Ovary (tissue), 9 donors: Measurements from ENCODE around the gene MOB3B. TPM values are rescaled to one million over a fixed set of nuclear protein-coding genes. Genes with fewer than 3 reads are reported as not detected.

Experiments
- DNase-seq, 5 donors: peaks; one replicate each; pipeline ENCODE4 v3.0.0-alpha.2; 2019 to 2020
- H3K27ac ChIP-seq, 2 donors: fragments of 200-600 bp; one replicate each; pipeline versions ENCODE4 v1.5.1 to v1.8.0; 2019 to 2022
- H3K27me3 ChIP-seq: fragments of 200-600 bp; one replicate; pipeline ENCODE4 v1.8.0; 2022
- H3K36me3 ChIP-seq: fragments of 200-600 bp; sonication (generic); one replicate; pipeline ENCODE4 v1.5.1; 2019
- H3K4me1 ChIP-seq: one replicate; pipeline ENCODE4 v1.8.1; 2013; ENCODE audit warnings: mild to moderate bottlenecking, moderate library complexity; ENCODE audit not compliant: insufficient read depth
- H3K4me3 ChIP-seq: fragments of 200-600 bp; sonication (generic); one replicate; pipeline ENCODE4 v1.5.1; 2017
- H3K9me3 ChIP-seq, 2 donors: fragments of 200-600 bp in 1 of 2; sonication (generic) in 1 of 2; one replicate each; pipeline versions ENCODE4 v1.5.1 to v1.8.1; 2013 to 2019; ENCODE audit warnings: mild to moderate bottlenecking in 1 of 2, moderate library complexity in 1 of 2
- CTCF ChIP-seq, 3 donors: fragments of 450-650 bp in 2 of 3; fragments of 200-600 bp in 1 of 3; IDR thresholded peaks; one replicate each; pipeline versions ENCODE4 v1.5.1 to v1.8.0; 2016 to 2022; ENCODE audit warnings: antibody characterized with exemption in 3 of 3, mild to moderate bottlenecking in 1 of 3
- EP300 ChIP-seq: sonication (generic); formaldehyde crosslinking; IDR thresholded peaks from one replicate; pipeline ENCODE4 v1.6.1; 2017; ENCODE audit warnings: antibody characterized with exemption
- POLR2A ChIP-seq: fragments of 450-650 bp; IDR thresholded peaks from one replicate; pipeline ENCODE4 v1.6.1; 2017; ENCODE audit warnings: antibody characterized with exemption, mild to moderate bottlenecking, moderate library complexity
- WGBS, 3 donors: extraction: QIAGEN DNeasy Blood & Tissue Kit in 1 of 3; methylation state at CpG; one replicate each; pipeline versions ENCODE4 v1.1.5 to v1.1.7; 2013 to 2017; 5-methylcytosine and 5-hydroxymethylcytosine counted together
- intact Hi-C, 4 donors: fragments of 100-400 bp; cut with DNase I; formaldehyde crosslinking; loops; one replicate each; pipeline versions ENCODE4 v1.11.0 to v1.15.1; 2022 to 2023
- polyA plus RNA-seq, 2 donors: library from polyadenylated mRNA; stranded (reverse); fragments of 200-250 nt in 1 of 2; fragments of 350-450 nt in 1 of 2; fragmentation: Illumina TruSeq in 1 of 2; extraction: RNeasy Lipid Tissue Mini Kit (QIAGEN cat#74804) in 1 of 2; gene quantifications; one replicate each; pipeline ENCODE4 v1.2.3, GENCODE V29; 2013 to 2014
- total RNA-seq, 7 donors: library from RNA; depleted of rRNA in 2 of 7; stranded (reverse); fragments of >200 nt in 2 of 7; fragmentation: NEBNext Ultra II Directional in 3 of 7; extraction: Animal tissue kit (Norgen Biotek cat#: 25700) in 3 of 7; gene quantifications; one replicate each; pipeline versions ENCODE4 v1.1.0 to v1.2.4, GENCODE V29; 2016 to 2023
- donor health status: DM: no; HTN: no; CAD: no; lungs with moderate emphysema.
- donor health status: DM: no; HTN: no; CAD: no.
- donor health status: Bipolar disorder and iron deficiency.
- donor health status: DM: yes; HTN: yes; CAD: no.
- donor health status: DM: no; HTN: no; CAD: no.
- donor health status: DM: yes; HTN: yes; CAD: no.

The MOB3B gene
- total and polyA plus RNA-seq, 9 donors: 16.3 to 68.2 (median 28.1) TPM

GRCh38 chr9:27340961-27341511, 188.6 kb downstream of the MOB3B start:
- Histone ChIP-seq H3K9me3 (no peaks in the 10 kb centered on the region), H3K4me3 (no peak overlapping the region), H3K4me1 (peaks cover 37% of the 10 kb centered on the region), H3K27ac (peak overlapping the region; percentile 57 to 72), H3K36me3 (no peaks in the 10 kb centered on the region), H3K27me3 (no peaks in the 10 kb centered on the region)
- WGBS, 3 donors: 8 to 18% (median 15%) methylated on average over 7 of the region's 7 CpGs
- intact Hi-C loops: no loop called here
- DNase-seq: no peak
- TF ChIP-seq POLR2A (no peak), EP300 (no peak), CTCF (IDR thresholded peaks at IDR 0.05) (no peak)

DNA sequence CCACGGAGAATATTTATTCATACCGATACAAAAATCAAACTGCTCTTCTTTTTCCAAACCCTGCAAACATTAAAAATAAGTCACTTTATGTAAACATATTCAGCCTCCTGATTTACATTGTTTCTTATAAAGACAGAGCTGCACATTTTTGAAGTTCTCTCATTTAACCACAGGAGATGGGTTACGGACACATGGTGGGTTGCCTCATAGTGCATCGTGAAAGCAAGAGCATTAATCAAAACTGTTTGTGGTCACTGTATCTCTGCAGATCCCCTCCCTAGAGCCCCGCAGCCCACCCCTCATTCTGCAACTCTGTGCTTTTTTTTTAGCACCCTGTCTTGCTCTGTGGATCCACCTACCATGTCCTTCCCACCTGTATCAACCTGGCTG, 189.3 kb downstream of the MOB3B start:
- no peak for DNase-seq
- Histone ChIP-seq H3K27ac (peak overlapping the region; percentile 57 to 72), H3K4me1 (peaks cover 37% of the 10 kb centered on the region), H3K9me3 (no peaks in the 10 kb centered on the region), H3K36me3 (no peaks in the 10 kb centered on the region), H3K4me3 (no peak overlapping the region), H3K27me3 (no peaks in the 10 kb centered on the region)
- intact Hi-C loops: no loop called here
- TF ChIP-seq POLR2A (no peak), CTCF (IDR thresholded peaks at IDR 0.05) (no peak), EP300 (no peak)
- WGBS, 3 donors: 12 to 24% (median 15%) methylated on average over 5 of the region's 5 CpGs

DNA sequence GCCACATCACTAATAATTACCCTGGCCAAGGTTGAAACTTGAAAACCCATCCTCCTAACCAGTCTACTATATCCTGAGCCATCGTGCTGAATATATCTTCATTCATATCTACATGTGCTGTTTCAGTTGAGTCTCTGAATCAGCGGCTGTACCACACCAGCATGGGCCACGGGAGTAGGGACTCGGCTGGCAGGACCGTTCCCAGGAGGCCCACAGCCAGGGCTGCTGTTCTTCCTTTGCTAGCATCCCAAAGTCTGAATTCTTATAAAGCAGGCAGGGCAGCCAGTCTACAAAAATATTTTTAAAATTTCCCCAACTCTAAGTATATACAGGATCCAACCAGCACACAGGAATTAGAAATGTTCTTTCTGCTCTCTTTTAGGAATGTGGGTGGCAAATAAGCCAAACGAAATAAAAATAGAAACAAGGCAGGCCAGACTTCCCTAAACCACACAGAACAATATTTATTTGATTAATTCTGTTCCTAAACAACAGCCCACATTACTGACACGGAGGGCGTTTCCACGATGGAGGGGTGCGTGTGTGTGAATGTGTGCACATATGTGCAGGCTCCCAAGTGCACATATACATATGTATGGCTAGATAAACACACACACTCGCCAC, 189.8 kb downstream of the MOB3B start:
- intact Hi-C loops: loop anchor here (2.0 to 5.0 kb wide), 4 partner anchors 97 to 198 kb away; partner anchors contain the start of gene MOB3B (in 3 of the 4)
- no peak overlapping the region for H3K4me3 ChIP-seq
- TF ChIP-seq POLR2A (no peak), EP300 (no peak), CTCF (IDR thresholded peaks at IDR 0.05) (no peak)

DNA sequence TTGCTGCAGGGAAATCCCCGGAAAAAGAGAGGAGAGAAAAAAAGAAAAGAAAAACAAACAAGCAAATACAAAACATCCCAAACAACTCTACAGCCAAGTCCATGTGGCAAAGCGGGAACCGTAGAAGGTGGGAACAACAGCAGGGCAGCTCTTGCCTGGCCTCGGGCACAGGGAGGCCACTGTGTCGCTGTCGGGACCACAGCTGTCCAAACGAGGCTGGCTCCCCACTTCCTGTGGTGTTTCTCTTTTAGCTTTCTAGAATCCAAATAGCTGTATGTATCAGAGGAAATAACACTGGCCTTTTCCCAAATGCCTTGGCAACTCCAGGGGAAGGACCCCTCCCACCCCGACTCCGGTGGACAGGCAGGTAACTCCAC, 191.1 kb downstream of the MOB3B start:
- Histone ChIP-seq H3K27me3 (no peaks in the 10 kb centered on the region), H3K27ac (peak overlapping the region; percentile 57 to 72), H3K36me3 (no peaks in the 10 kb centered on the region), H3K9me3 (no peaks in the 10 kb centered on the region), H3K4me1 (peaks cover 37% of the 10 kb centered on the region), H3K4me3 (no peak overlapping the region)
- DNase-seq: no peak
- intact Hi-C loops: loop anchor here (2.0 to 5.0 kb wide), 4 partner anchors 98 to 199 kb away; partner anchors contain the start of gene MOB3B (in 3 of the 4)
- TF ChIP-seq CTCF (IDR thresholded peaks at IDR 0.05): no peak
- TF ChIP-seq POLR2A: no peak
- no peak for TF ChIP-seq EP300
- 5 to 26% (median 6%) methylated on average over 9 of the region's 9 CpGs for WGBS, 3 donors

More for the DNA sequence above, 189.8 kb downstream of the MOB3B start:
- no peaks in the 10 kb centered on the region for H3K27me3 ChIP-seq
- no peaks in the 10 kb centered on the region for H3K9me3 ChIP-seq
- H3K36me3 ChIP-seq: no peaks in the 10 kb centered on the region
- no peak for DNase-seq
- WGBS, 3 donors: 4 to 13% (median 5%) methylated on average over 11 of the region's 11 CpGs
- H3K27ac ChIP-seq: peak overlapping the region; percentile 57 to 72
- peaks cover 37% of the 10 kb centered on the region for H3K4me1 ChIP-seq
